ENCODE measurements around the gene DLG2.

DLG2 gene

DNA sequence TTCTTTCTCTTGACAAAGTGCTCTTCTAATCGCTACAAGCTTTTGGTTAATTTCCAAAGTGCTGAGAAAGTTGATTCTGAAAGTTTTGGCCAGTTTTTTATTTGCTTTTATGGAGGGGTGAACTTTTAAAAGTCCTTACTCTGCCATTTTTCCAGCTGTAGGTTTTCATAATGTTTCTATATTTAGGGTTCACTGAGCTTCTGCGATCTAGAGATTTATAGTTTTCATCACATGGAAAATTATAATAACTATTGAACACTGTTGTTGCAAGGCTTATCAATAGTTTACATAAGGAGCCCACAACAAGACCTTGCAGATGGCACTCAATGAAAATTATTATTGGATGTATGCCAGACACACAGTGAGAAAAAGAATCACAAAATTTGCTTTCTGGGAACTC, 55.1 kb downstream of the DLG2 start:
- intact Hi-C loops (cut with micrococcal nuclease): no loop called here
- no peaks in the 10 kb centered on the region for H3K27me3 Mint-ChIP-seq
- H3K27ac Mint-ChIP-seq: no peak overlapping the region
- H3K4me1 Mint-ChIP-seq (ENCODE audit: low read depth): no peaks in the 10 kb centered on the region
- H3K36me3 Mint-ChIP-seq (ENCODE audit: low read depth): no peaks in the 10 kb centered on the region
- H3K9me3 Mint-ChIP-seq: peaks cover 12% of the 10 kb centered on the region
- no peak overlapping the region for H3K4me3 Mint-ChIP-seq

DNA sequence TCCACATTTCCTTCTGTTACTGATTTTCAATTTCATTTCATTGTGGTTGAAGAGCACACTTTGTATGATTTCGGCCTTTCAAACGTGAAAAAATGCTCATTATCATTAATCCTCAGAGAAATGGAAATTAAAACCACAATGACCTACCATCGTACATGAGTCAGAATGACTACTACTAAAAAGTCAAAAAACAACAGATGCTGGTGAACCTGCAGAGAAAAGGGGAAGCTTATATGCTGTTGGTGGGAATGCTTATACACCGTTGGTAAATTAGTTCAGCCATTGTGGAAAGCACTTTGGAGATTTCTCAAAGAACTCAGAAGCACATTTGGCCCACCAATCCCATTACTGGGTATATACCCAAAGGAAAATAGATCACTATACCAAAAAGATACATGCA, 57.6 kb downstream of the DLG2 start:
- Mint-ChIP-seq H3K9me3 (peaks cover 4% of the 10 kb centered on the region), H3K27ac (no peak overlapping the region), H3K36me3 (ENCODE audit: low read depth) (no peaks in the 10 kb centered on the region), H3K4me3 (no peak overlapping the region), H3K4me1 (ENCODE audit: low read depth) (no peaks in the 10 kb centered on the region), H3K27me3 (no peaks in the 10 kb centered on the region)
- intact Hi-C loops (cut with micrococcal nuclease): no loop called here

DNA sequence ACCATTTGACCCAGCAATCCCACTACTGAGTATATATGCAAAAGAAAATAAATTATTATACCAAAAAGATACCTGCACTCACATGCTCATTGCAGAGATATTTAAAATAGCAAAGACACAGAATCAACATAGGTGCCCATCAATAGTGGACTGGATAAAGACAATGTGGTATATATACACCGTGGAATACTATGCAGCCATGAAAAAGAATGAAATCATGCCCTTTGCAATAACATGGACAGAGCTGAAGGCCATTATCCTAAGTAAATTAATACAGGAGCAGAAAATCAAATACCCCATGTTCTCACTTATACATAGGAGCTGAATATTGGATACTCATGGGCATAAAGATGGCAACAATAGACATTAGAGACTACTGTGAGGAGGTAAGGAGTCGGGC, 68.7 kb downstream of the DLG2 start:
- no peak overlapping the region for H3K27ac Mint-ChIP-seq
- no peaks in the 10 kb centered on the region for H3K27me3 Mint-ChIP-seq
- no peak overlapping the region for H3K4me3 Mint-ChIP-seq
- intact Hi-C loops (cut with micrococcal nuclease): no loop called here
- no peaks in the 10 kb centered on the region for H3K36me3 Mint-ChIP-seq (ENCODE audit: low read depth)
- H3K4me1 Mint-ChIP-seq (ENCODE audit: low read depth): no peaks in the 10 kb centered on the region
- H3K9me3 Mint-ChIP-seq: peaks cover 11% of the 10 kb centered on the region

DNA sequence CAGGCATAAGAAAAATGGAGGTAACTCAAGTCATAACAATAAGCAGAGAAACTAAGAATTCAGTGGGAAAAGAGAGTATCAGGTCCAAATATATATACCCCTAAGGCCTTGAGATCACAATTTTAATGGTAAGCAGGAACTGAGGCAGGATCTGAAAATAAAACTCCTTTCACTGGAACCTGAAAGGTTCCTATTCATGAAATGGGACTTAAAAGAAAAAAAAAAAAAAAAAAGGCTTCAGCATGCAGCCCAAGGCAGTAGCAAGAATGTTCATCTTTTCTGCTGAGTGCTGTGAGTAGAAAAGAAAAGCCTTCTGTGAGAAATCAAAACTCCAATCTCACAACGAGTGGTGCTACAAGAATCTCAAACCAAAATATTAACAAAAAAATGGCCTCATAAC, 75.3 kb downstream of the DLG2 start:
- H3K9me3 Mint-ChIP-seq: peaks cover 34% of the 10 kb centered on the region
- H3K27me3 Mint-ChIP-seq: no peaks in the 10 kb centered on the region
- no peaks in the 10 kb centered on the region for H3K4me1 Mint-ChIP-seq (ENCODE audit: low read depth)
- intact Hi-C loops (cut with micrococcal nuclease): no loop called here
- H3K36me3 Mint-ChIP-seq (ENCODE audit: low read depth): no peaks in the 10 kb centered on the region
- no peak overlapping the region for H3K4me3 Mint-ChIP-seq
- H3K27ac Mint-ChIP-seq: no peak overlapping the region

DNA sequence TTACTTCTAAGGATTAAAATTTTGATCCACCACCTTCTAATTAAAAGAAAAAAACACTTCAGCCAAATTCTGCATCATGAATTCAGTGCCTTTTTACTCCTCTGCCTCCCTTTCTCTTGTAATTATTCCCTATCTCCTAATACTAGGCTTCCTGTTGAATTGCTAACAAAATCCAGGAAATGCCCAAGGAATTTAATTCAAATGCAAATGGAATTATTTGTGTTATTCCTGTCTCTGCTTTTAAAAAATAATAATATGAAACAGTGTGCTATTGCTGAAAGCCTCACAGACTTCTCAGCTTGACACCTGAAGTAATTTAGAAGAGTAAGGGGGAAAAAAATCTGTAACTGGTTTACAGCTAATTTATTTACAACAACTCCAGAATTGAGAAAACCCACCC, 85.5 kb downstream of the DLG2 start:
- Mint-ChIP-seq H3K9me3 (peaks cover 26% of the 10 kb centered on the region), H3K27me3 (no peaks in the 10 kb centered on the region), H3K4me3 (no peak overlapping the region), H3K36me3 (ENCODE audit: low read depth) (no peaks in the 10 kb centered on the region), H3K4me1 (ENCODE audit: low read depth) (no peaks in the 10 kb centered on the region), H3K27ac (no peak overlapping the region)
- intact Hi-C loops (cut with micrococcal nuclease): no loop called here

DNA sequence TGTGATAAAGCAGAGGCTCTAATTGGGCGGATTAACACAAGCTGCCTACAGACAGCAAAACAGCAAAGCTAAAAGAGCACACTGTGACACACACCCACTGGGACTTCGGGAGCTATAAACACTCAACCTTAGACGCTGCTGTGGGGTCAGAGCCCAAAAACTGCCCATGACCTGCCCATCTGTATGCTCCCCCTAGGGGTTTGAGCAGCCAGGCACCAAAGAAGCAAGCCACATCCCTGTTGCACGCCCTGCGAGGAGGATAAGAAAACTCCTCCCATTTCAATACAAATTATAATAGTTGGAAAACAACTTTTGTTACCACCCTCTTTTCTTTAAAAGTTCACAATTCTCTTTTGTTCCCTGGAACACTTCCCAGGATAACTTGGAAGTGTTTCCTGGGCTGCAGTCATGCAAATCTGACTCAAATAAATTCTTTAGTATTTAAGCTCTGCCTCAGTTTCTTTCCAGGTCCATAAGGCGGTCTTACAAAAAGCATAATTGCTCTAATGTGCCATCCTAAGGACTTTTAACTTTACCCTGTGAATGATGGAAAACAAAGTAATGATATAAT, 86.4 kb downstream of the DLG2 start:
- H3K4me3 Mint-ChIP-seq: no peak overlapping the region
- H3K27me3 Mint-ChIP-seq: no peaks in the 10 kb centered on the region
- H3K4me1 Mint-ChIP-seq (ENCODE audit: low read depth): no peaks in the 10 kb centered on the region
- H3K9me3 Mint-ChIP-seq: peaks cover 22% of the 10 kb centered on the region
- no peaks in the 10 kb centered on the region for H3K36me3 Mint-ChIP-seq (ENCODE audit: low read depth)
- intact Hi-C loops (cut with micrococcal nuclease): no loop called here
- H3K27ac Mint-ChIP-seq: no peak overlapping the region

DNA sequence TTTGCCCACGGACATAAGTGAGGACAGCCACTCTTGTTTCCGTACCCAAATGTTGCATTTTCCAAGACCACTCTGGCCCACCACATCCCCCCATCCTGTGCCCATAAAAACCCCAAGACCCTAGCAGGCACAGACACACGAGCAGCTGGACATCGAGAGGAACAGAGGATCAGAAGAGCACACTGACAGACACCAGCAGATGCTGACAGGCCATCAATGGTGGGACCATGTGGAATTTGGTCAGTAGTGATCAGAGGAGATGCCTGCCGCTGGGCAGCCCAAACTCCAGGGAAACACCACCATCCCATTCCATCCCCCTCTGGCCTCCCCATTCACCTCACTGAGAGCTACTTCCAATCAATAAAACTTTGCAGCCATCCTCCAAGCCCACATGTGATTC, 87.0 kb downstream of the DLG2 start:
- H3K27me3 Mint-ChIP-seq: no peaks in the 10 kb centered on the region
- no peak overlapping the region for H3K27ac Mint-ChIP-seq
- H3K4me1 Mint-ChIP-seq (ENCODE audit: low read depth): no peaks in the 10 kb centered on the region
- H3K36me3 Mint-ChIP-seq (ENCODE audit: low read depth): no peaks in the 10 kb centered on the region
- H3K4me3 Mint-ChIP-seq: no peak overlapping the region
- intact Hi-C loops (cut with micrococcal nuclease): no loop called here
- H3K9me3 Mint-ChIP-seq: peaks cover 19% of the 10 kb centered on the region

DNA sequence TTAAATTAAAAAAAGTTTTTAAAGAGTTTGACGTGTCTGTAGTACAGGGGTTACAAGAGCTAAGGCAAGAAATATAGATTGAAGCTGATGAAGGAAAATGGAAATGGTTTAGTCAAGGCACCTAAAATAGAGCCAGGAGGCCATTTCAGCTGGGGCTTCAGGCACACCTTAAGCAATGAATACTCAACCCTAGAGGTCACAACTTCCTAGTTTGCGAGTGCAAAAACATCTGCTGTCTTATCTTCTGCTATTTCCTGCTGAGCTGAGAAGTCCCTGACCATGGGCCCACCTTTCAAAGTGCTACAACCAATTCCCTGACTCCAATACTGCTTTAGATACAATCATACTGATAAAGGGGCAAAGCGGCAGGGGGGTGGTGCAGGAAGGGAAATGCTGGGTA, 87.4 kb downstream of the DLG2 start:
- H3K27me3 Mint-ChIP-seq: no peaks in the 10 kb centered on the region
- no peak overlapping the region for H3K27ac Mint-ChIP-seq
- intact Hi-C loops (cut with micrococcal nuclease): no loop called here
- H3K4me1 Mint-ChIP-seq (ENCODE audit: low read depth): no peaks in the 10 kb centered on the region
- H3K36me3 Mint-ChIP-seq (ENCODE audit: low read depth): no peaks in the 10 kb centered on the region
- no peak overlapping the region for H3K4me3 Mint-ChIP-seq
- peaks cover 24% of the 10 kb centered on the region for H3K9me3 Mint-ChIP-seq

DNA sequence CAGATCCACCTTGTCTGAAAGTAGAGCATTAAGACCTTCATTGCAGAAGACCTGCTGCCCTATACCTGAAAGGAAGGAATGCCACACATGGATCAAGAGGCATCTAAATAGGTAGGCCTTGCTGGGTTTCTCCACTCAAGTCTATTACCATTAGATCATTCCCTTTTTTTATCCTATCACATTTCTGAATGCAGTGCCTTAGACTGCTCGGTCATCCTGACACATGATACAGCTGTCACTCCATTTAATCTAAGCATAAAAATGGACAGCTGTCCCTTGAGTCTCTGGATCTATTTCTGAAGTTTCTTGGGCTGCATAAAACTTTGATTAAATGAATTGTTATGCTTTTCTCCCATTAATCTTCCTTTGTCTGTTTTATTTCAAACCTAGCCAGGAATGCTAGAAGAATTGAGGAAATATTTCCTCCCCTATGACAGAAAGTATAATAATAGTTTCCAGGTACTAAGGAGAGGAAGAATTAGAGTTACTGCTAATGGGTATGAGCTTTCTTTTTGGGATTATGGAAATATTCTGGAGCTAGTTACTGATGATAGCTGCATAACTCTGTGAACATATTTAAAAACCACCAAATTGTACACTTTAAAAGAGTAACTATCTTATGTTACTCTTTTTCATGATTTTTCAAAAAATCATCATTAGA, 88.0 kb downstream of the DLG2 start:
- H3K4me3 Mint-ChIP-seq: no peak overlapping the region
- H3K4me1 Mint-ChIP-seq (ENCODE audit: low read depth): no peaks in the 10 kb centered on the region
- no peaks in the 10 kb centered on the region for H3K36me3 Mint-ChIP-seq (ENCODE audit: low read depth)
- H3K27me3 Mint-ChIP-seq: no peaks in the 10 kb centered on the region
- no peak overlapping the region for H3K27ac Mint-ChIP-seq
- H3K9me3 Mint-ChIP-seq: peaks cover 26% of the 10 kb centered on the region
- intact Hi-C loops (cut with micrococcal nuclease): no loop called here

DNA sequence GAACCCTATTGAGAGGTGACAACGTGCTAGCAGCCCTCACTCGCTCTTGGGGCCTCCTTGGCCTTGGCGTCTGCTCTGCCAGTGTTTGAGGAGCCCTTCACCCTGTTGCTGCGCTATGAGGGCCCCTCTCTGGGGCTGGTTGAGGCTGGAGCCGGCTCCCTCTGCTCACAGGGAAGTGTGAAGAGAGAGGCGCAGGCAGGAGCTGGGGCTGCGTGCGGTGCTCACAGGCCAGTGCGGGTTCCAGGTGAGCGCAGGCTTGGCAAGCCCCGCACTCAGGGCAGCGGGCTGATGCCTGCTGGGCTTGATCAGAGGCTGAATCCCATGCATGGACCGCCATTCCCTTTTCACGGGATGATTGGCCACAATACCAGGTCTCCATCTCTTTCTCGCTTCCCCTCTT, 90.7 kb downstream of the DLG2 start:
- H3K4me3 Mint-ChIP-seq: no peak overlapping the region
- no peaks in the 10 kb centered on the region for H3K27me3 Mint-ChIP-seq
- intact Hi-C loops (cut with micrococcal nuclease): no loop called here
- H3K36me3 Mint-ChIP-seq (ENCODE audit: low read depth): no peaks in the 10 kb centered on the region
- H3K4me1 Mint-ChIP-seq (ENCODE audit: low read depth): no peaks in the 10 kb centered on the region
- H3K27ac Mint-ChIP-seq: no peak overlapping the region
- H3K9me3 Mint-ChIP-seq: peaks cover 26% of the 10 kb centered on the region

DNA sequence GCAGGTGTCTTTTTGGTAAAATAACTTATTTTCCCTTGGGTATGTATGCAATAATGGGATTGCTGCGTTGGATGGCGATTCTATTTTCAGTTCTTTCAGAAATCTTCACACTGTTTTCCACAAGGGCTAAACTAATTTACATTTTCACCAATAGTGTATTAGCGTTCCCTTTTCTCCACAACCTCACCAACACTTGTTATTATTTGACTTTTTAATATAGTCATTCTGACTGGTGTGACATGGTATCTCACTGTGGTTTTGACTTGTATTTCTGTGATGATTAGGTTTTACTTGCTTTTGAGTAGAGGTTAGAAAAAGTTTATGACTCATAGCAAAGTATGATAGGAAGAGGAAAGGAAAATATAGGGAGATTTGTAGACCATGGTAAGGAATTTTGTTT, 92.3 kb downstream of the DLG2 start:
- Mint-ChIP-seq H3K9me3 (peaks cover 26% of the 10 kb centered on the region), H3K27me3 (no peaks in the 10 kb centered on the region), H3K36me3 (ENCODE audit: low read depth) (no peaks in the 10 kb centered on the region), H3K4me1 (ENCODE audit: low read depth) (no peaks in the 10 kb centered on the region), H3K4me3 (no peak overlapping the region), H3K27ac (no peak overlapping the region)
- intact Hi-C loops (cut with micrococcal nuclease): no loop called here

DNA sequence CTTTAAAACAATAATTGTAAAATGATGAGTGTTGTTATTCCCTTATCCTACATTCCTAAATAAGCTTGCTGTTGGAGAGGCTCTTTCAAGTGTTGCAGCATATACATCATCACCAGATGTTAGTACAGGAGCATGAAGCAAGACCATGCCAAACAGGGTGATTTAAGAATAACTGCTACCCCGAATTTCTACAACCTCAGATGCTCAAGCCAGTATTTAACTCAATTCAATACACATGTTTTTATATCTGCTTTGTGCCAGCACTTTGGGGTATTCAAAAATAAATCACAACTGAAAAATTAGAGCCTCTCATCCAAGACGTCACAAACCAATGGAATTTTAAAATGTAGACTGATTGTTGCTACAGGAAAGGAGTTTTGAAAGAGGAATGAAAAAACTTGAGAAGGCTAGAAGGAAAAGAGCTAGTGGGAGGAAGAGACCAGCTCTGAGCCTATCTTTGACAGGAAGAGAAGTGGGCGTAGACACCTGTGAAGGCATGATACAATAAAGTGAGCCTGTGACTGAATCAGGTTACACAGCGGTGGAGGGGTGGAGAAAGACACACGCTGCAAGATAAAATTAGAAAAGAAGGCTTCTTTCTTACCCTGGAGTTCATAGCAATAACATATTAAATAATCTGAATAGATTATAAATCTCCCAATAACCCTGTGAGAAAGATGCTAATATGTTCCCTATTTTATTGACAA, 95.8 kb downstream of the DLG2 start:
- no peak overlapping the region for H3K4me3 Mint-ChIP-seq
- H3K27me3 Mint-ChIP-seq: no peaks in the 10 kb centered on the region
- no peaks in the 10 kb centered on the region for H3K4me1 Mint-ChIP-seq (ENCODE audit: low read depth)
- H3K9me3 Mint-ChIP-seq: peaks cover 11% of the 10 kb centered on the region
- intact Hi-C loops (cut with micrococcal nuclease): no loop called here
- H3K27ac Mint-ChIP-seq: no peak overlapping the region
- no peaks in the 10 kb centered on the region for H3K36me3 Mint-ChIP-seq (ENCODE audit: low read depth)

DNA sequence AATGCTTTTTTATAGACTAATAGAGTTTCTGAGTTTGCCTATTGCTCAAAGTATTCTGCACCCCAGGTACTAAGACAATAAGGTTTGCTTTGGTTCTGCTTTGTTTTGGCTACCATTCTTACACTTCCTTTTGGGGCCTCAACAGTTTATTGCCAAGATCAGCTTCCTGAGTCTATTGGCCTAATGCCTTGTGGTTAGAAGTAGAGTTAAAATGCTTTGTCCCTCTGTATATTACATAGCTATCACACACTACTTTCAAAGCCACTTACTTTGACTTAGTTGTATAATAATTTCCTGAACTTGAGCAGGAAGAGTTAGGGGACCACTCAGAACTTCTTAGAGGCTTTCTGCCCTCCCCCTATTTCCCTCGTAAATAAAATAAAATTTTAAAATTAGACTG, 96.5 kb downstream of the DLG2 start:
- H3K27me3 Mint-ChIP-seq: no peaks in the 10 kb centered on the region

DNA sequence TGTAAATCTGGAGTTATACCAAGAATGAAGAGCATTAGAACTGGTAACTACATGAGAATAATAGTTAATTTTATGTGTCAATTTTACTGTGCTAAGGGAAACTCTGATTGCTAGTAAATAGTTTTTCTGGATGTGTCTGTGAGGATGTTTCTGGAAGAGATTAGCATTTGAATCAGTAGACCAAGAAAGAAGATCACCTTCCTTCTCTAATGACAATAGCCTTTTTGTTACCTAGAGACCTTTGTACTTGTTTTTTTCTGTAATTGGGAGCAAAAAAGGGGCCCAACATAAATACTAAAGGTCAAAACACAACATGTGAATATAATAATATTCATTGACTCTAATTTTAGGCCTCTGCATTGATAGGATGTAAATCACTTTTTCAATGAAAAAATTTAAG, 100.6 kb downstream of the DLG2 start:
- no peaks in the 10 kb centered on the region for H3K27me3 Mint-ChIP-seq
- no peak overlapping the region for H3K27ac Mint-ChIP-seq
- peaks cover 27% of the 10 kb centered on the region for H3K9me3 Mint-ChIP-seq
- intact Hi-C loops (cut with micrococcal nuclease): no loop called here
- no peak overlapping the region for H3K4me3 Mint-ChIP-seq
- no peaks in the 10 kb centered on the region for H3K36me3 Mint-ChIP-seq (ENCODE audit: low read depth)
- no peaks in the 10 kb centered on the region for H3K4me1 Mint-ChIP-seq (ENCODE audit: low read depth)

More for the DNA sequence above, 96.5 kb downstream of the DLG2 start:
- Mint-ChIP-seq H3K4me1 (ENCODE audit: low read depth) (no peaks in the 10 kb centered on the region), H3K9me3 (peaks cover 9% of the 10 kb centered on the region), H3K4me3 (no peak overlapping the region), H3K27ac (no peak overlapping the region), H3K36me3 (ENCODE audit: low read depth) (no peaks in the 10 kb centered on the region)
- intact Hi-C loops (cut with micrococcal nuclease): no loop called here

DNA sequence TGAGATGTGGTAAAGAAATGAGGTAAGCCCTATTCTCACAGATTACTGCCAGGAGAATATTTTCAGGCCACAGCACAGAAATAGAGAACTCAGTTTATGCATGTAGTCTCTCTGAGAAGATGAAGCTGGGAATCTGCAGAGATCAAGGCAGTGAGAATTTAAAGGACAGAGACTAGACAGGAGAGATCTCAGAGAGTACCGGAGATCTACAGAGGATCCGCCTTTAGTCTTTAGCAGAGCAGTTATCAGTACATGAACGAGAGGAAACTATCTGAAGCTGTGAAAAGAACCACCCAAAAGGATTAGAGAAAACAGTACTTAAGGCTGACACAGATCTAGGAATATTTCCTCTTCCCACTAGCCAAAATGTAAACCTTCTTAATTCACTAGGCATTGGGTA, 101.5 kb downstream of the DLG2 start:
- no peak overlapping the region for H3K4me3 Mint-ChIP-seq
- no peaks in the 10 kb centered on the region for H3K36me3 Mint-ChIP-seq (ENCODE audit: low read depth)
- no peak overlapping the region for H3K27ac Mint-ChIP-seq
- peaks cover 36% of the 10 kb centered on the region for H3K9me3 Mint-ChIP-seq
- intact Hi-C loops (cut with micrococcal nuclease): no loop called here
- H3K27me3 Mint-ChIP-seq: no peaks in the 10 kb centered on the region
- H3K4me1 Mint-ChIP-seq (ENCODE audit: low read depth): no peaks in the 10 kb centered on the region
